ENCODE measurements around the gene PHACTR4. TPM values are rescaled to one million over a fixed set of nuclear protein-coding genes. Genes with fewer than 3 reads are reported as not detected.

Gene PHACTR4
- total RNA-seq, 2 experiments from 2014 or later = 20.3 to 20.9 TPM

GRCh38 chr1:28395181-28395580, 25.6 kb downstream of the PHACTR4 start:
- Mint-ChIP-seq H3K27me3 (no peaks in the 10 kb centered on the region), H3K36me3 (ENCODE audit: low read depth) (peaks cover 3% of the 10 kb centered on the region), H3K9me3 (no peaks in the 10 kb centered on the region), H3K4me3 (no peak overlapping the region), H3K4me1 (ENCODE audit: low read depth) (peaks cover 8% of the 10 kb centered on the region), H3K27ac (no peak overlapping the region)
- DNase-seq = no peak
- no peak for TF ChIP-seq CTCF (IDR thresholded peaks at IDR 0.05)
- ATAC-seq = no peak
- ChIA-PET POLR2A (no interaction called here), CTCF (interaction anchor here (0.7 to 1.0 kb wide), 3 partner anchors 12 to 146 kb away, joined by 3 read pairs; no protein-coding TSS in a partner anchor)
- intact Hi-C loops (cut with micrococcal nuclease) = no loop called here

GRCh38 chr1:28401760-28402159, 32.2 kb downstream of the PHACTR4 start:
- ChIA-PET POLR2A (interaction anchor here (0.6 kb wide), 1 partner anchor 153 kb away, joined by 3 read pairs; no protein-coding TSS in a partner anchor), CTCF (interaction anchor here (0.8 to 1.3 kb wide), 3 partner anchors 8 to 153 kb away, joined by 3 to 4 read pairs (median 4); no protein-coding TSS in a partner anchor)
- TF ChIP-seq CTCF (IDR thresholded peaks at IDR 0.05) = no peak
- Mint-ChIP-seq H3K4me3 (no peak overlapping the region), H3K27me3 (no peaks in the 10 kb centered on the region), H3K27ac (no peak overlapping the region), H3K9me3 (no peaks in the 10 kb centered on the region), H3K4me1 (ENCODE audit: low read depth) (peaks cover 4% of the 10 kb centered on the region), H3K36me3 (ENCODE audit: low read depth) (peaks cover 3% of the 10 kb centered on the region)
- ATAC-seq = no peak
- intact Hi-C loops (cut with micrococcal nuclease) = no loop called here
- DNase-seq = no peak

- CTCF ChIA-PET = interaction anchor here (0.7 to 2.0 kb wide), 12 partner anchors 9 to 169 kb away, joined by 3 to 6 read pairs (median 4); no protein-coding TSS in a partner anchor
- no peaks in the 10 kb centered on the region for H3K36me3 Mint-ChIP-seq (ENCODE audit: low read depth)
- H3K27ac Mint-ChIP-seq = no peak overlapping the region
Measured at GRCh38 chr1:28409090-28409489, 39.5 kb downstream of the PHACTR4 start.

GRCh38 chr1:28411656-28412055, 42.1 kb downstream of the PHACTR4 start:
- no peak for TF ChIP-seq CTCF (IDR thresholded peaks at IDR 0.05)
- Mint-ChIP-seq H3K9me3 (no peaks in the 10 kb centered on the region), H3K4me1 (ENCODE audit: low read depth) (peaks cover 4% of the 10 kb centered on the region), H3K36me3 (ENCODE audit: low read depth) (no peaks in the 10 kb centered on the region), H3K27ac (no peak overlapping the region), H3K4me3 (no peak overlapping the region), H3K27me3 (no peaks in the 10 kb centered on the region)
- DNase-seq (no peak), ATAC-seq (no peak)
- intact Hi-C loops (cut with micrococcal nuclease) = loop anchor here (10.0 kb wide), 1 partner anchor 93 kb away; the partner anchor contains the start of gene RCC1
- ChIA-PET CTCF (interaction anchor here (1.3 kb wide), 1 partner anchor 70 kb away, joined by 3 read pairs; no protein-coding TSS in a partner anchor), POLR2A (no interaction called here)

More at GRCh38 chr1:28409090-28409489, 39.5 kb downstream of the PHACTR4 start:
- no peaks in the 10 kb centered on the region for H3K27me3 Mint-ChIP-seq
- ATAC-seq (no peak), DNase-seq (no peak)
- H3K9me3 Mint-ChIP-seq = no peaks in the 10 kb centered on the region
- POLR2A ChIA-PET = interaction anchor here (1.1 kb wide), 1 partner anchor 92 kb away, joined by 3 read pairs; no protein-coding TSS in a partner anchor
- H3K4me1 Mint-ChIP-seq (ENCODE audit: low read depth) = peaks cover 2% of the 10 kb centered on the region
- TF ChIP-seq CTCF (IDR thresholded peaks at IDR 0.05) = no peak
- H3K4me3 Mint-ChIP-seq = no peak overlapping the region
- intact Hi-C loops (cut with micrococcal nuclease) = no loop called here

GRCh38 chr1:28412731-28413130, 43.2 kb downstream of the PHACTR4 start:
- DNase-seq = no peak
- Mint-ChIP-seq H3K4me1 (ENCODE audit: low read depth) (peaks cover 13% of the 10 kb centered on the region), H3K36me3 (ENCODE audit: low read depth) (no peaks in the 10 kb centered on the region), H3K9me3 (no peaks in the 10 kb centered on the region), H3K4me3 (no peak overlapping the region), H3K27me3 (no peaks in the 10 kb centered on the region), H3K27ac (no peak overlapping the region)
- CTCF ChIA-PET = interaction anchor here (0.7 to 1.5 kb wide), 3 partner anchors 19 to 93 kb away, joined by 3 read pairs; no protein-coding TSS in a partner anchor
- intact Hi-C loops (cut with micrococcal nuclease) = loop anchor here (10.0 kb wide), 1 partner anchor 92 kb away; the partner anchor contains the start of gene RCC1
- POLR2A ChIA-PET = interaction anchor here (0.9 to 1.4 kb wide), 3 partner anchors 95 to 165 kb away, joined by 3 to 6 read pairs (median 4); no protein-coding TSS in a partner anchor
- ATAC-seq = no peak
- TF ChIP-seq CTCF (IDR thresholded peaks at IDR 0.05) = no peak
